ENCODE results near the gene SKA1. TPM values are rescaled to one million over a fixed set of nuclear protein-coding genes. Genes with fewer than 3 reads are reported as not detected.
"Not testable (repeated sequence)": the region's sequence is repeated elsewhere in the genome, so short reads cannot be mapped to it uniquely, and the experiment has no call there.

SKA1 gene
- total and polyA plus RNA-seq, 3 experiments from 2014 or later = 0.40 to 28.7 (median 26.5) TPM

- Mint-ChIP-seq H3K4me1 (no peaks in the 10 kb centered on the region), H3K27ac (no peak overlapping the region), H3K9me3 (peaks cover 4 to 10% (median 6%) of the 10 kb centered on the region in 5 donors), H3K27me3 (peaks cover 18 to 55% of the 10 kb centered on the region in 2 donors), H3K4me3 (no peak overlapping the region), H3K36me3 (peaks cover 0 to 7% (median 1%) of the 10 kb centered on the region in 3 donors)
- no peaks in the 10 kb centered on the region for H3K4me1 ChIP-seq (ENCODE audit: insufficient read depth, low read length)
- POLR2A ChIA-PET = no interaction called here
- H3K9me3 ChIP-seq (ENCODE audit: low read length) = no peaks in the 10 kb centered on the region
- H3K36me3 ChIP-seq (ENCODE audit: insufficient read depth, low read length) = no peaks in the 10 kb centered on the region
- no peaks in the 10 kb centered on the region for H3K27me3 ChIP-seq (ENCODE audit: insufficient read depth, low read length, poor library complexity, severe bottlenecking)
- H3K4me3 ChIP-seq (ENCODE audit: low read length) = no peak overlapping the region
- CTCF ChIA-PET = no interaction called here
- DNase-seq = no peak
- H3K27ac ChIP-seq (ENCODE audit: low read depth, low read length) = peak overlapping the region; percentile 47
These were observed 50.2 kb downstream of the SKA1 start for GRCh38 chr18:50424877-50425690.

- peaks cover 0 to 7% (median 1%) of the 10 kb centered on the region in 3 donors for H3K36me3 Mint-ChIP-seq
- Histone ChIP-seq H3K9me3 (ENCODE audit: low read length) (no peaks in the 10 kb centered on the region), H3K4me1 (ENCODE audit: insufficient read depth, low read length) (no peaks in the 10 kb centered on the region), H3K36me3 (ENCODE audit: insufficient read depth, low read length) (no peaks in the 10 kb centered on the region), H3K27ac (ENCODE audit: low read depth, low read length) (no peak overlapping the region), H3K4me3 (ENCODE audit: low read length) (no peak overlapping the region), H3K27me3 (ENCODE audit: insufficient read depth, low read length, poor library complexity, severe bottlenecking) (no peaks in the 10 kb centered on the region)
- H3K9me3 Mint-ChIP-seq = peaks cover 4 to 10% (median 6%) of the 10 kb centered on the region in 5 donors
- peaks cover 15 to 47% of the 10 kb centered on the region in 2 donors for H3K27me3 Mint-ChIP-seq
- DNase-seq = no peak
- H3K4me1 Mint-ChIP-seq = no peaks in the 10 kb centered on the region
- no peak overlapping the region for H3K4me3 Mint-ChIP-seq
- H3K27ac Mint-ChIP-seq = no peak overlapping the region
- POLR2A ChIA-PET = no interaction called here
- CTCF ChIA-PET = no interaction called here
These were observed 53.0 kb downstream of the SKA1 start for GRCh38 chr18:50427896-50428295.

DNA sequence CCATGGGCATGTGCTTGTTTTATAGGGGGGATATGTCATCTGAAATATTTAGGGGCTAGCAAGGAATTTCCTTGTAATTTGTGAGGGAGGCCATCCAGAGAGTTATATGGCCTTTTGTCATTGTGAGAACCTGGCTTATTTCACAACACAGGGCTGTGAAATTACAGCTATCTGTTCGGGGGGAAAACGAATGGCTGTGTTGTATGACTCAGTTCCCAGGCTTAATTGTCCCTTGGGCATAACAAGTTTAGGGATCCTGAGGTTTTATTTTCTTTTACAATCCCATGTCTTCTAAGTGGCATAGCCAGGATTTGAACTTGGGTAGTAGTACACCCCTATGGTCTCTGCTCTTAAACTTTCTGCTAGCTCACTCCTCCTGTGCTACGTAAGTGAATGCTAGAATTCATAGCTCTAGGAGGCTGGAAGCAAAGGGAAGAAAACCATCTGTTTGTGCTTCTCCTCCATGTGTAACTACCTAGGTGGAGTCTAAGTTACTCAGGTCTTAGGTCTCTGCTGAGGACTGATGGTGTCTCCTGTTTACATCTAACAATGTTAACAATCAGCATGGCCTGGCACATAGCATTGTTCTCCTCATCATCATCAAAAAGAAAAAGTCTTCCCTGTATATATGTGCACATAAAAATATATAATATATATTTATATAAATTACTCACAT lies 53.8 kb downstream of the SKA1 start:
- no peak overlapping the region for H3K4me3 Mint-ChIP-seq
- no peak for DNase-seq
- Histone ChIP-seq H3K4me1 (ENCODE audit: insufficient read depth, low read length) (no peaks in the 10 kb centered on the region), H3K27ac (ENCODE audit: low read depth, low read length) (no peak overlapping the region), H3K27me3 (ENCODE audit: insufficient read depth, low read length, poor library complexity, severe bottlenecking) (no peaks in the 10 kb centered on the region), H3K36me3 (ENCODE audit: insufficient read depth, low read length) (no peaks in the 10 kb centered on the region), H3K9me3 (ENCODE audit: low read length) (no peaks in the 10 kb centered on the region), H3K4me3 (ENCODE audit: low read length) (no peak overlapping the region)
- H3K27ac Mint-ChIP-seq = no peak overlapping the region
- ChIA-PET POLR2A (no interaction called here), CTCF (interaction anchor here (1.0 to 1.3 kb wide), 2 partner anchors 9 to 20 kb away, joined by 3 read pairs; no protein-coding TSS in a partner anchor)
- peaks cover 0 to 7% (median 1%) of the 10 kb centered on the region in 3 donors for H3K36me3 Mint-ChIP-seq
- no peaks in the 10 kb centered on the region for H3K4me1 Mint-ChIP-seq
- peaks cover 11 to 39% of the 10 kb centered on the region in 2 donors for H3K27me3 Mint-ChIP-seq
- peaks cover 4 to 10% (median 6%) of the 10 kb centered on the region in 5 donors for H3K9me3 Mint-ChIP-seq

GRCh38 chr18:50429207-50429948 lies 54.5 kb downstream of the SKA1 start:
- peaks cover 0 to 7% (median 1%) of the 10 kb centered on the region in 3 donors for H3K36me3 Mint-ChIP-seq
- no peaks in the 10 kb centered on the region for H3K4me1 Mint-ChIP-seq
- POLR2A ChIA-PET = no interaction called here
- Histone ChIP-seq H3K36me3 (ENCODE audit: insufficient read depth, low read length) (no peaks in the 10 kb centered on the region), H3K4me1 (ENCODE audit: insufficient read depth, low read length) (no peaks in the 10 kb centered on the region), H3K27ac (ENCODE audit: low read depth, low read length) (no peak overlapping the region), H3K27me3 (ENCODE audit: insufficient read depth, low read length, poor library complexity, severe bottlenecking) (no peaks in the 10 kb centered on the region), H3K4me3 (ENCODE audit: low read length) (no peak overlapping the region), H3K9me3 (ENCODE audit: low read length) (no peaks in the 10 kb centered on the region)
- H3K27ac Mint-ChIP-seq = no peak overlapping the region
- peaks cover 4 to 7% (median 6%) of the 10 kb centered on the region in 5 donors for H3K9me3 Mint-ChIP-seq
- CTCF ChIA-PET = interaction anchor here (0.6 to 1.3 kb wide), 4 partner anchors 9 to 38 kb away, joined by 3 read pairs; no protein-coding TSS in a partner anchor
- no peak overlapping the region for H3K4me3 Mint-ChIP-seq
- DNase-seq = no peak
- H3K27me3 Mint-ChIP-seq = peaks cover 9 to 39% of the 10 kb centered on the region in 2 donors

- Histone ChIP-seq H3K27me3 (ENCODE audit: insufficient read depth, low read length, poor library complexity, severe bottlenecking) (no peaks in the 10 kb centered on the region), H3K36me3 (ENCODE audit: insufficient read depth, low read length) (no peaks in the 10 kb centered on the region), H3K4me3 (ENCODE audit: low read length) (no peak overlapping the region), H3K27ac (ENCODE audit: low read depth, low read length) (no peak overlapping the region), H3K4me1 (ENCODE audit: insufficient read depth, low read length) (no peaks in the 10 kb centered on the region), H3K9me3 (ENCODE audit: low read length) (no peaks in the 10 kb centered on the region)
- CTCF ChIA-PET = no interaction called here
- Mint-ChIP-seq H3K4me3 (no peak overlapping the region), H3K27ac (no peak overlapping the region), H3K4me1 (no peaks in the 10 kb centered on the region), H3K9me3 (peaks cover 0 to 2% (median 0%) of the 10 kb centered on the region in 5 donors), H3K36me3 (no peaks in the 10 kb centered on the region), H3K27me3 (peaks cover 5 to 26% of the 10 kb centered on the region in 2 donors)
- no peak for DNase-seq
- POLR2A ChIA-PET = no interaction called here
These were observed 58.1 kb downstream of the SKA1 start for GRCh38 chr18:50432915-50433314.

DNA sequence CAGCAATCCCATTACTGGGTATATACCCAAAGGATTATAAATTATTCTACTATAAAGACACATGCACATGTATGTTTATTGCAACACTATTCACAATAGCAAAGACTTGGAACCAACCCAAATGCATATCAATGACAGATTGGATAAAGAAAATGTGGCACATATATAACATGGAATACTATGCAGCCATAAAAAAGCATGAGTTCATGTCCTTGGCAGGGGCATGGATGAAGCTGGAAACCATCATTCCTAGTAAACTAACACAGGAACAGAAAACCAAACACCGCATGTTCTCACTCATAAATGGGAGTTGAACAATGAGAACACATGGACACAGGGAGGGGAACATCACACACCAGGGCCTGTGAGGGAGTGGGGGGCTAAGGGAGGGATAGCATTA lies 61.9 kb downstream of the SKA1 start:
- H3K9me3 Mint-ChIP-seq; H3K27ac ChIP-seq (ENCODE audit: low read depth, low read length); H3K36me3 Mint-ChIP-seq; CTCF ChIA-PET; H3K4me3 ChIP-seq (ENCODE audit: low read length); H3K9me3 ChIP-seq (ENCODE audit: low read length); H3K4me3 Mint-ChIP-seq; H3K27ac Mint-ChIP-seq; H3K4me1 ChIP-seq (ENCODE audit: insufficient read depth, low read length); H3K4me1 Mint-ChIP-seq; H3K36me3 ChIP-seq (ENCODE audit: insufficient read depth, low read length); POLR2A ChIA-PET; H3K27me3 ChIP-seq (ENCODE audit: insufficient read depth, low read length, poor library complexity, severe bottlenecking); DNase-seq: not testable (repeated sequence)
- H3K27me3 Mint-ChIP-seq = peaks cover 4 to 24% of the 10 kb centered on the region in 2 donors

GRCh38 chr18:50439460-50440015 lies 64.7 kb downstream of the SKA1 start:
- Mint-ChIP-seq H3K9me3 (peaks cover 0 to 5% (median 0%) of the 10 kb centered on the region in 5 donors), H3K36me3 (no peaks in the 10 kb centered on the region), H3K4me3 (no peak overlapping the region), H3K27me3 (peaks cover 4 to 12% of the 10 kb centered on the region in 2 donors), H3K4me1 (no peaks in the 10 kb centered on the region), H3K27ac (no peak overlapping the region)
- no peaks in the 10 kb centered on the region for H3K27me3 ChIP-seq (ENCODE audit: insufficient read depth, low read length, poor library complexity, severe bottlenecking)
- H3K36me3 ChIP-seq (ENCODE audit: insufficient read depth, low read length) = no peaks in the 10 kb centered on the region
- no peak overlapping the region for H3K4me3 ChIP-seq (ENCODE audit: low read length)
- no peak for DNase-seq
- ChIA-PET CTCF (no interaction called here), POLR2A (no interaction called here)
- no peaks in the 10 kb centered on the region for H3K9me3 ChIP-seq (ENCODE audit: low read length)
- no peaks in the 10 kb centered on the region for H3K4me1 ChIP-seq (ENCODE audit: insufficient read depth, low read length)
- no peak overlapping the region for H3K27ac ChIP-seq (ENCODE audit: low read depth, low read length)

All from CD8-positive, alpha-beta memory T cell (primary cell).